Testis (tissue), 3 donors: ENCODE results near the gene PSENEN. TPM values are rescaled to one million over a fixed set of nuclear protein-coding genes. Genes with fewer than 3 reads are reported as not detected.

Source experiments
- DNase-seq: peaks from one replicate; pipeline ENCODE4 v3.0.0-alpha.2; 2019
- H3K27ac ChIP-seq, 2 donors: fragments of 200-600 bp; sonication (generic); one replicate each; pipeline ENCODE4 v1.5.1; 2019
- H3K27me3 ChIP-seq: fragments of 200-600 bp; sonication (generic); one replicate; pipeline ENCODE4 v1.5.1; 2019
- H3K36me3 ChIP-seq: fragments of 200-600 bp; sonication (generic); one replicate; pipeline ENCODE4 v1.5.1; 2017; ENCODE audit warnings: low read depth; ENCODE audit errors: missing control alignments
- H3K4me1 ChIP-seq: fragments of 200-600 bp; sonication (generic); one replicate; pipeline ENCODE4 v1.5.1; 2019
- H3K4me3 ChIP-seq, 2 donors: fragments of 200-600 bp; sonication (generic); one replicate each; pipeline ENCODE4 v1.5.1; 2017 to 2019
- H3K9me3 ChIP-seq: fragments of 200-600 bp; sonication (generic); one replicate; pipeline ENCODE4 v1.5.1; 2017
- CTCF ChIP-seq, 3 experiments: fragments of 450-650 bp in 2 of 3; fragments of 200-600 bp in 1 of 3; sonication (generic) in 1 of 3; IDR thresholded peaks; one replicate each; pipeline ENCODE4 v1.5.1; 2016 to 2019; ENCODE audit warnings: antibody characterized with exemption in 3 of 3, mild to moderate bottlenecking in 2 of 3, moderate library complexity in 1 of 3
- POLR2A ChIP-seq: fragments of 450-650 bp; IDR thresholded peaks from one replicate; pipeline ENCODE4 v1.6.1; 2017; ENCODE audit warnings: antibody characterized with exemption, mild to moderate bottlenecking, moderate library complexity
- WGBS, 2 donors: methylation state at CpG; one replicate each; pipeline ENCODE4 v1.1.5; 2018; 5-methylcytosine and 5-hydroxymethylcytosine counted together
- intact Hi-C: fragments of 100-400 bp; cut with DNase I; formaldehyde crosslinking; loops from one replicate; pipeline ENCODE4 v1.15.1; 2023; ENCODE audit warnings: low total_unique reads
- polyA plus RNA-seq: library from polyadenylated mRNA; stranded (reverse); fragments of 350-450 nt; fragmentation: Illumina TruSeq; extraction: RNeasy Lipid Tissue Mini Kit (QIAGEN cat#74804); gene quantifications from one replicate; pipeline ENCODE4 v1.2.3, GENCODE V29; 2014; ENCODE audit warnings: low read depth, low replicate concordance; ENCODE audit not compliant: insufficient read depth
- total RNA-seq, 2 donors: library from RNA; depleted of rRNA; stranded (reverse); fragments of >200 nt; gene quantifications; one replicate each; pipeline ENCODE4 v1.2.3, GENCODE V29; 2016

Gene PSENEN
- total and polyA plus RNA-seq, 3 donors from 2014 or later, result 100 to 303 (median 121) TPM

GRCh38 chr19:35742121-35742724 is 3.2 kb upstream of the PSENEN start, which contains the start of gene IGFLR1:
Gene IGFLR1 (minus strand): TSS chr19:35742452. CDS start chr19:35741180, 1,272 bp downstream.
- no peak for DNase-seq
- peaks cover 14% of the 10 kb centered on the region for H3K4me1 ChIP-seq

GRCh38 chr19:35743640-35744429 is 1.6 kb upstream of the PSENEN start:
- Histone ChIP-seq H3K36me3 (no peaks in the 10 kb centered on the region), H3K27ac (no peak overlapping the region), H3K4me1 (peaks cover 18% of the 10 kb centered on the region), H3K9me3 (no peaks in the 10 kb centered on the region), H3K27me3 (no peaks in the 10 kb centered on the region), H3K4me3 (no peak overlapping the region)
- intact Hi-C loops, result no loop called here
- no peak for DNase-seq
- TF ChIP-seq CTCF (IDR thresholded peaks at IDR 0.05), result no peak
- TF ChIP-seq POLR2A, result no peak
- 74 to 82% methylated on average over 18 to 19 of the region's 19 CpGs for WGBS, 2 donors

More at GRCh38 chr19:35742121-35742724, 3.2 kb upstream of the PSENEN start, which contains the start of gene IGFLR1:
- Histone ChIP-seq H3K27ac (no peak within 1 kb of the TSS), H3K36me3 (no peaks in the 10 kb centered on the region), H3K9me3 (no peaks in the 10 kb centered on the region), H3K4me3 (no peak within 1 kb of the TSS), H3K27me3 (no peaks in the 10 kb centered on the region)
- intact Hi-C loops, result no loop called here
- WGBS, 2 donors, result 78 to 89% methylated on average over 7 to 9 of the region's 9 CpGs
- TF ChIP-seq CTCF (IDR thresholded peaks at IDR 0.05) (no peak), POLR2A (no peak)

GRCh38 chr19:35744430-35745327 is 772 bp upstream of the PSENEN start:
- Histone ChIP-seq H3K4me1 (peaks cover 22% of the 10 kb centered on the region), H3K27ac (peak overlapping the region; percentile 95 to 100), H3K9me3 (no peaks in the 10 kb centered on the region), H3K27me3 (no peaks in the 10 kb centered on the region), H3K36me3 (no peaks in the 10 kb centered on the region), H3K4me3 (peak overlapping the region; percentile 85 to 96)
- TF ChIP-seq POLR2A (no peak), CTCF (IDR thresholded peaks at IDR 0.05) (peak in 2 of 3 experiments; percentile 21 to 48)
- DNase-seq, result peak; percentile 98
- intact Hi-C loops, result no loop called here
- 4 to 8% methylated on average over 39 to 41 of the region's 41 CpGs for WGBS, 2 donors

GRCh38 chr19:35746087-35746462 is 624 bp downstream of the PSENEN start:
- H3K36me3 ChIP-seq, result no peaks in the 10 kb centered on the region
- intact Hi-C loops, result no loop called here
- 1 to 16% methylated on average over 3 to 4 of the region's 4 CpGs for WGBS, 2 donors
- peaks cover 16% of the 10 kb centered on the region for H3K4me1 ChIP-seq
- H3K4me3 ChIP-seq, result peak overlapping the region; percentile 85 to 96
- no peak for DNase-seq
- no peaks in the 10 kb centered on the region for H3K9me3 ChIP-seq
- H3K27ac ChIP-seq, result peak overlapping the region; percentile 95 to 100
- no peaks in the 10 kb centered on the region for H3K27me3 ChIP-seq
- no peak for TF ChIP-seq POLR2A
- no peak for TF ChIP-seq CTCF (IDR thresholded peaks at IDR 0.05)
